Stimulated activated CD4-positive, alpha-beta T cell treated with anti-CD3 and anti-CD28 coated beads, Interleukin-1b, Interleukin-23, amount 100 ng/mL, for 48 hours (primary cell): ENCODE results near the gene UGT1A7.

Experiments used
- DNase-seq: peaks from one replicate; pipeline ENCODE4 v3.0.0-alpha.2; 2020

UGT1A7 gene

DNA sequence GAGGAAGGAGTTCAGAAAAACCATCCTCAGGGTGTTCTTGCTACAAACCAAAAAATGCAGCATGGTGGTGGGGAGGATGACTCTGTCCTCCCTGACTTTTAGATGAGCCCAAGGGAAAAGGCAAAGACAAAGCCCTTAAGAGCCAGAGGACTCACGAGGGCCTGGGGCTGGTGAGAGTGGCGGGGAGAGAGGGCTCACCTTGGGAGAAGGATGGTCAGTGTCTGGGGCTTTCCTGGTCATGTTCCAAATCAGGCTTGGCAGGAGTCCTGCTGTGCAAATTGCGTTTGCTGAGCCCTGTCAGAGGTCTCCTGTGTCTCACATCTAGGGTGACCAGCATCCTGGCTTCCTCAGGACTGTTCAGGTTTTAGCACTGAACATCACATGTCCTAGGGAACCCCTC, 83.1 kb downstream of the UGT1A7 start:
- DNase-seq, result no peak

DNA sequence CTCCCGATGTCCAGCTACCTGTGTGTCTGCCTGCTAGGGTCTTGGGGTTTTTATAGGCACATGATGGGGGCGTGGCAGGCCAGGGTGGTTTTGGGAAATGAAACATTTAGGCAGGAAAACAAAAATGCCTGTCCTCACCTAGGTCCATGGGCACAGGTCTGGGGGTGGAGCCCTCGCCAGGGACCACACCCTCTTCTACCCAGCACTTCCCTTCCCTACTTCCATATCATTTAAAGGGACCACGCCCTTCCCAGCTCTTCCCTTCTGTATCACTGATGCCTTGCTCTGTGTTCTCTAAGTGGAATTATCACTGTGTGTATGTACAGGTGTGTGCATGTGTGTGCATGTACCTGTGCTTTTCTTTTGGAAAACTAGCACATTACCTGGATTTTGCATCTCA, 84.7 kb downstream of the UGT1A7 start:
- DNase-seq, result no peak

DNA sequence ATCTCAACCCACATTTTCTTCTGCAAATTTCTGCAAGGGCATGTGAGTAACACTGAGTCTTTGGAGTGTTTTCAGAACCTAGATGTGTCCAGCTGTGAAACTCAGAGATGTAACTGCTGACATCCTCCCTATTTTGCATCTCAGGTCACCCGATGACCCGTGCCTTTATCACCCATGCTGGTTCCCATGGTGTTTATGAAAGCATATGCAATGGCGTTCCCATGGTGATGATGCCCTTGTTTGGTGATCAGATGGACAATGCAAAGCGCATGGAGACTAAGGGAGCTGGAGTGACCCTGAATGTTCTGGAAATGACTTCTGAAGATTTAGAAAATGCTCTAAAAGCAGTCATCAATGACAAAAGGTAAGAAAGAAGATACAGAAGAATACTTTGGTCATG, 86.4 kb downstream of the UGT1A7 start:
- DNase-seq, result no peak

DNA sequence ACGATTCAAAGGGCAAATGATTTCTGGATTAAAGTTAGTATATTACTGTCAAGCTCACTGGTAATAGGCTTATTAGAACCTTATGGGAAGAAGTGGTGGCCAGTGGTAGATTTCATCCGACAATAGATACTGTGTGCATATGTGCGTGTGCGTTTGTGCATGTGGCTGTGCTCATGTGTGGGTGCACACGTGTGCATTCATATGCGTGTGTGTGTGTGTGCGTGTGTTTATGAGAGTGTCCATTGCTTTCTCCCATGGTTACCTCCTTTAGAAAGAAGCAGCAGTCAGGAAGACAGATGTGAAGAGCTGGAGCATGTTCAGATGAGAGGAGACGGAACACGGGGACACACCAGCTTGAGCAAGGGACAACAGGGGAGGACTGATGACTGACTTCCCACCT, 87.6 kb downstream of the UGT1A7 start:
- no peak for DNase-seq

DNA sequence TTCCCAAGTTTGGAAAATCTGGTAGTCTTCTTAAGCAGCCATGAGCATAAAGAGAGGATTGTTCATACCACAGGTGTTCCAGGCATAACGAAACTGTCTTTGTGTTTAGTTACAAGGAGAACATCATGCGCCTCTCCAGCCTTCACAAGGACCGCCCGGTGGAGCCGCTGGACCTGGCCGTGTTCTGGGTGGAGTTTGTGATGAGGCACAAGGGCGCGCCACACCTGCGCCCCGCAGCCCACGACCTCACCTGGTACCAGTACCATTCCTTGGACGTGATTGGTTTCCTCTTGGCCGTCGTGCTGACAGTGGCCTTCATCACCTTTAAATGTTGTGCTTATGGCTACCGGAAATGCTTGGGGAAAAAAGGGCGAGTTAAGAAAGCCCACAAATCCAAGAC, 90.5 kb downstream of the UGT1A7 start:
- no peak for DNase-seq

DNA sequence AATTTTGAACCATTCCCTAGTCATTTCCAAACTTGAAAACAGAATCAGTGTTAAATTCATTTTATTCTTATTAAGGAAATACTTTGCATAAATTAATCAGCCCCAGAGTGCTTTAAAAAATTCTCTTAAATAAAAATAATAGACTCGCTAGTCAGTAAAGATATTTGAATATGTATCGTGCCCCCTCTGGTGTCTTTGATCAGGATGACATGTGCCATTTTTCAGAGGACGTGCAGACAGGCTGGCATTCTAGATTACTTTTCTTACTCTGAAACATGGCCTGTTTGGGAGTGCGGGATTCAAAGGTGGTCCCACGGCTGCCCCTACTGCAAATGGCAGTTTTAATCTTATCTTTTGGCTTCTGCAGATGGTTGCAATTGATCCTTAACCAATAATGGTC, 90.9 kb downstream of the UGT1A7 start:
- DNase-seq, result no peak

DNA sequence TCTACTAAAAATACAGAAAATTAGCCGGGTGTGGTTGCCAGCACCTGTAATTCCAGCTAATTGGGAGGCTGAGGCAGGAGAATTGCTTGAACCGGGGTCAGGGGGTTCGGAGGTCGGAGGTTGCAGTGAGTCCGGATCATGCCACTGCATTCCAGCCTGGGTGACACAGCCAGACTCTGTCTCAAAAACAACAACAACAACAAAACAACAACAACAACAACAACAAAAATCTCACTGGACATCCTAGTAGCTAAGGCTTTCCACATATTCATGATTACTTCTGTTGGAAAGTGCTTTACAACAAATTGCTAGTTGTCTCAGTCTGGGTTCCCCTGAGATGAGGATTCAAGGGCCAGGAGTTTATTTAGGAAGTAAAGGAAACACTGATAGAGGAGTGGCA, 92.2 kb downstream of the UGT1A7 start:
- DNase-seq, result no peak

DNA sequence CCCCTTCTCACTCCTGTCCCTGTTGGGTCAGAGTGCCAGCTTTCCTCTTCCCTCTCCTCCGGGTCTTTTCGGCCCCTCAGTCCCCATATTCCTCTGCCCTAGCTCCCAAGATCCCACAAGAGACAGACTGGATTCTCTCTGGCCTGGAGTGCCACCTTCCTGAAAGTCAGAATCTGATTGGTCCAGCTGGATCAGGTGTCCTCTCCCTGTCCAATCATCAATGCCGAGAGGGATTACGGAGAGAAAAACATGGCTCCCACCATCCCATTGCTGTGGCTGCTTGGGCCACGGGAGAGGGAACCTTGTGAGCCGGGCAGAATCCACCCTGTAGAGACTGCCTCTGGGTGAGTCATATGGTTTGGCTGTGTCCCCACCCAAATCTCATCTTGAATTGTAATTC, 93.7 kb downstream of the UGT1A7 start:
- no peak for DNase-seq

DNA sequence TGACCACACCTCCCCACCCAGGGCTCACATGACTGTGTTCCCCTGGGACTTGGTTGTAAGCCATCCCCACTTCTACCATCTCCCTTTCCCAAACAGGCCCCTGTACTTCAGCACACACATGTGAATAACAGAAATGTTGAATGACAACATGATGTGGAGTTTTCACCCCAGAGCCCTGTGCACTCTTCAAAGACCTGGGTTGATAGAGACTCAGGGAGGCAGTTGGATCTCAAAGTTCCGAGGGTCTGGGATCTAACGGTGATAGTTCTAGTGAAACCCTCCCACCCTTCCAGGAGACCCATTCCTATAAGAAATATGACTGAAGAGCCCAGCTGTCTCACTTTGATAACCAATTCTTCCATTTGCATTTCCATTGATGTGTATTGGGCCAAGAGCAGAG, 96.3 kb downstream of the UGT1A7 start, which contains the start of gene MROH2A:
TSS of gene MROH2A (plus strand) at position 301 of the 400 bp plus-strand sequence. CDS start 1,029 bp downstream, outside the sequence.
- DNase-seq, result no peak

DNA sequence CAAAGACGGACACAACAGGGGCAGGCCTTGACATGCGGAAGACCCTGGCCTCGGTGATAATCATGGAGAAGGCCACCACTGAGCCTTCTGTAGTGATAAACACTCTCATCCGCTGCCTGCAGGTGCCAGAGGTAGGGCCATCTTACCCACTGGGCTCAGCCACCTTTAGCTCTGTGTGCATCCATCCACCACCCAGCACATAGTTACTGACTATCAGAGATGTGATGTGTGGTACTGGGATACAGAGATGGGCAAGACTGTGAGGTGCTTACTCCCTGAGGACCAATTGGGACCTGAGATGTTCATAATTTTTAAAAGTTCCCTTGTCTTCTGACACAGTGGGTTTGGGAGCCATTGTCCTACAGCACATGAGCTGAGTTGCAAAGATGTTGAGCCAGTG, 98.0 kb downstream of the UGT1A7 start:
- DNase-seq, result no peak

DNA sequence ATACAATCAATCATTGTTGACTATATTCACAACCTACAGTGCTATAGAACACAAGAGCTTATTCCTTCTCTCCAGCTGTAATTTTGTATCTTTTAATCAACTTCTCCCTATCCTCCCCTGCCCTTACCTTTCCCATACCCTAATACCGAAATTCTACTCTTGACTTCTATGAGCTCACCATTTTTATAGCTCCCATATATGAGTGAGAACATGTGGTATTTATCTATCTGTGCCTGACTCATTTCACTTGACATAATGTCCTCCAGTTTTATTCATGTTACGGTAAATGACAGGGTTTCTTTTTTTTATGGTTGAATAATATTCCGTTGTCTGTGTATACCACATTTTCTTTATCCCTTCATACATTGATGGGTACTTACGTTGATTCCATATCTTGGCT, 99.1 kb downstream of the UGT1A7 start:
- DNase-seq, result no peak

DNA sequence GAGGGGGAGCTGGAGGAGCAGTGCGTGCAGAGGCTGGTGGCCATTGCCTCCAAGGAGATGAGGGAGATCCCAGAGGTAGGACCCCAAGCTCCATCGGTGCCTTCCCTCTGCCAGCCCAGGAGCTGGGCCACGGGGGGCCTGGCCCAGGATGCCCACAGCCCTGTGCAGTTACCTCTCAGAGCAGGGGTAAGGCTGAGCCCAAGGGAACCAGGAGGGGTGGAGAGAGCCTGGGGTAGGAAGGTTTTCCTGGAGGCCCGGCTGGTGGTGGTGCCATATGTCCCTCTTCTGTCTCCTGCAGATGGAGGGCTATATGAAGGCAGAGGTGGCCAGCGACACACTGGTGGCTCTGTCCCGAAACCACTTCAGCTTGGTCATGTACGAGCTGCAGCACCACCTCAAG, 107.9 kb downstream of the UGT1A7 start:
- no peak for DNase-seq

DNA sequence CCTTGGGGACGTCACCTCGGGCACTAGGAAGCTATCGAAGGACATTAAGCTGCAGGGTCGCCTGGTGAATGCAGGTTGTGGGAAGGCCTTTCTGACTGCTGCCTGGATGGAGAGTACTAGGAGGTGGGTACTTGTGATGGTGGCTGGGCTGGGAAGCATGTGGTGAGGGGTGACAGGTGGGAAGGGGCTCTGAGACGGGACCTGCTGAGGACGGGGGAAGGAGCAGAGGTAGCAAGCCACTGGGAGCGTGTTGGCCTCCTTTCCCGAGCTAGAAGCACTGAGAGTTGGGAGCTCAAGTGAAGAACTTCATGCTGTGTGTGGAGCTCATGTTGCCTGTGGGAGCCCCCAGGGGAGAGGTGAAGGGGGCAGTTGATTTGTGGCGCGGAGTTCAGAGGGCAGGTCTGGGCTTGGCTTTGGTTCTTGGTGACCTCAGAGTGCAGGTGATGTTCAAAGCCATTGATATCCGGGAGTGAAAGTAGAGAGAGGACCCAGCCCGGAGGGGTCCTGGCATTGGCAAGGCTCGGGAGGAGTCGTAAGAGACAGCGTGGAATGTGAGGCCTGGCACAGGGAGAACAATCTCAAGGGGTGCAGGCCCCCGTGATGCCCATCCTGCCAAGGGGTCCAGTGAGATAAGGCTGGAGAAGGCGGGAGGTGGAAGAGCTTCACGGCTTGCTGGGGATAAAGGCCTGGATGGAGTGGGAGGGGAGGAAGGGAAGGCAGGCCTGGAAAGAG, 109.6 kb downstream of the UGT1A7 start:
- DNase-seq, result no peak

DNA sequence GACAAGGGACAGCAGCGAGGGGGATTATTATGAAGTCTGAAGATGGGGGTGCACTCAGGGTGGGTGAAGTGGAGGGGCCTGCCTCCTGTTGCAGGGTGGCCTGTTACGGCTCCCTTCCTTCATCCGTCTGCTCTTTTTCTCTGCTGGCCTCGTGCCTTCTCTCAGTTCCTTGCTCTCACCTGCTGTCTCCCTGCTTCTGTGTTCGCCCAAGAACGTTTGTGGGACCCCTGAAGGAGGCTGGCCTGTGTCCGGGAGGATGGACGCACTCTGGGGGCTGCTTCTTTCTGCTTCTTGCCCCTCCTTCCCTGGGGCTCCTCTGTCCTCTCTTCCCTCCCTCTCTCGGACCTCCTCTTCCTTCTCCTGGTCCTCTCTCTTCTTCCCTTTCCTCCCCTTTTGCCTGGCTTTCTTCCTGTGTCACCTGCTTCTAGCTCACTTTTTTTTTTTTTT, 110.2 kb downstream of the UGT1A7 start:
- no peak for DNase-seq

DNA sequence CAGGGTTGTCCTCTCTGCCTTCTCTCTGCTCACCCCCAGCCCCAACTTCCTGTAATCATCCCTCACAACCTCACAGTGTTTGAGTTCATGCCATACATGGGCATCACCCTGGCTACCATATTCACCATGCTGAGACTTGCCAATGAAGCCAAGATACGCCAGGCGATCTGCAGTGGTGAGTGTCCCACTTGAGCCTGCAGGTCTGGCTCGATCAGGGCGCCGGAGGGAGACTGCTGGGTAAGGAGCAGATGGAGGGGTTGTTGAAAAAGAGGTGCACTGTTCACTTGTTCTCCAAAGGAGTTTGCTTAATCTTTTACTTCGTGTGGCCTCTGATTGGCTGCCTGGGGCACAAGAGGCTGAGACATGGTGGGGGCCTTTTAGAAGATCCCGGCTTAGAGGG, 111.0 kb downstream of the UGT1A7 start:
- DNase-seq, result no peak

DNA sequence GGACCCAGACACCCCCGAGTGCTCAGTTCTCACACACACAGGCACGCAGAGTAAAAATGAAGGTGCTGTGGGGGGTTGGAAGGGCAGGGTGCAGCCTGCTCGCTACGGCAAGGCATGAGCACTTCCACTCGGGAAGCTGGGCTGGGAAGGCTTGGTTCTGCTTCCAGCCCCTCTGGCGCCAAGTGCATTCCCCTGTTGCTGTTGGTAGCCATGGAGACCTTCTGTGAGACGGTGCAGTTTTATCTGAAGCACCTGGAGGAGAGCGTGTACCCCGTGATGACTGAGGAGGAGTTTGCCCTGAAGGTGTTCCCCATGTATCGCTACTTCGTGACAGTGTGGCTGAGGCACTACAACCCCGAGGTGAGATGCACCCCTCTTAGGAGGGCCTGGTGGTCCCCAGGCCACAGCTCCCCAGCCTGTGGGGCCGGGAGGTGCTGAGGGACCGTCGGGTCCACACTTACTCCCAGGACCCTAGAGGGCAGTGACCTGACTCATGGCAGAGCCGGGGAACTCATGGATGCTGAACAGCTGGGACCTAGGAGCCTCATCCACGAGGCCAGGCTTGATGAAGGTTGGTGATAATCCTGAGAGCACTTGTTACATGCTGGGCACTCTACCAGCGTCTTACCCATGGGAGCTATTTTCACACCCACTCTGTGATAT, 111.9 kb downstream of the UGT1A7 start:
- DNase-seq, result no peak

DNA sequence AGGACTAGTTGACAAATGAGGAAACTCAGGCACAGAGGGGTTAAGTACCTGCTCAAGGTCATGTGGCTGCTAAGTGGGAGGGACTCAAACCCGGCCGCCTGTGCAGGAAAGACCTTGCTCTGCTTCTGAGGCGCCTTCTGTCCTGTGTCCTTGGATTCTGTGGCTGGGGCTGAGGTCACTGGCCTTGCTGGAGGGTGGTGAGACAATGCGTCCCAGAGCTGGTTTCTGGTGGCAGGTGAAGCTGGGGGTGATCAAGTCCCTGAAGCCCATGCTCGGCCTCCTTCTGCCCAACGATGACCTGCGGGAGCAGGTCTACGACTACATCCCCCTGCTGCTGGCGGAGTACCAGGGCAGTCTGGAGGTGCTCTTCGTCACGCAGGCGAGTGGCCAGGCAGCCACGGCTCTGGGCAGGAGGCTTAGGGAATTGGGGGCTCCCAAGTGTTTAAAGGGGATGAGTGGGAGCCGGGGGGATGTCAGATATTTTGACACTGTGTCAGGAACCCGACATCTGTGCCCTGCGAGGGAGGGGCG, 112.5 kb downstream of the UGT1A7 start:
- no peak for DNase-seq

DNA sequence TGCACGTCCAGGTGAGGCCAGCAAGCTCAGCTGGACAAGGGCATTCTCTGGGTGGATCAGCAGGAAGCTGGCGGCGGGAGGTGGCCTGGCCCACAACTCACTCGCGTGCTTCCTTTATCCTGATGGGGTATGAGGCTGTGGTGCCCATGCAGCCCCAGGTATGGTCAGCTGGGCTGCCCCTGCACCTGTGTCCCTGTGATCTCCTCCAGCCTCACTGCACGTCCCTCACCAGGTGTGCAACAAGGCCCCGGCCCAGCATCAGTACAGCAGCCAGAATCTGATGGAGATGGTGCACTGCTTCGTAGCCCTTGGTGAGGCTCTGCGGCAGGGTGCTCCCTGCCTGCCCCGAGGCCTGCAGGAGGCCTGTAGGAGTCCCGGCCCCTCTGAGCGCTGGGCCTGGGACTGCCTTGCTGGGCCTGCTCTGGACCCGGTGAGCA, 114.1 kb downstream of the UGT1A7 start:
- no peak for DNase-seq

DNA sequence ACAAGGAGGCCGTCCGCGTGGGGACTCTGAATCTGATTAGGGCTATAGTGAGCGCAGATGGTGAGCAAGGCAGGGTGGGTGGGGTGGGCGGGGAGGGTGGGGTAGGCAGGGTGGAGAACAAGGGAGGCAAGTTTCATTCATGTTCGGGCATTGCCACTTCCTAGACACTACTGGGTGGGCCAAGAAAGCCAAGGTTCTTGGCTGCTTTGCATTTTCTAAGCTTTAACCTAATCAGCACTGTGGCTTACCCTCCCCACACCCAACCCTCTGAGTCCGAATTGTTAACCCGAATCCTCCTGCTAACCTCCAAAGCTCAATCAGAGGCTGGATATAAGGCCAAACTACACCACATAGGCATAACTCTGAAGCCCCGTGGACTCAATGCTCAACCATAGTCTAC, 114.6 kb downstream of the UGT1A7 start:
- no peak for DNase-seq

DNA sequence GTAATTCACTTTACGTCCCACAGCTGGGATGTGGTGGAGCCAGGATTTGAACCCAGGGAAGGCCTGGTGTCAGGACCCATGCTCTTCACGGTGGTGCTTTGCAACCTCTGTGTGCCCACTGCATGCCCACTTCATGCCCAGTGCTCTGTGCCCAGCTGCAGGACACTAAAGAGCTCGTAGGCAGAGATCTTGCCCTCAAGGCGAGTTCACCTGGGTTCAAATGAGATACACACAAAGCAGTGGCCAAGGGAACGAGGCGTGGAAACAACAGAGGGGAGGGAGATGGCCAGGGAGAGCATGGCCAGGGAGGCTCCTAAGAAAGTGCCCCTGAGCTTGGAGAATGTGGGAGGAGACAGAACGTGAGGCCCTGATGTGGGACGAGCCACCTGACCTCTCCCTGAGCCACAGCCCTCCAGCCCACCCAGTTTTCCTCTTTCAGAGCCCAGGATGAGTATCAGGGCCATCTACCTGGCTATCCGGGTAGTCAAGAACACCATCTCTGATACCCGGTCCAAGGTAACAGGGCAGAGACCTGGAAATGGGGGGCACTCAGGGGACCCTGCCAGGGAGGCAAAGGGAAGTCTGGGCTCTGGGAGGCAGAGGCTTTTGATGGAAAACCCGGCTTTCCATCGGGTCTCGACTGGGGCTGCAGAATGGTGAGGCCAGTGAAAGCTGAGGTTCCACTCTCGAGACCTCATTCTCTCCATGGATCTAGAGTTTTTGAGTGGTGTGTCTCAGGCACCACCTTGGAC, 116.8 kb downstream of the UGT1A7 start:
- no peak for DNase-seq

DNA sequence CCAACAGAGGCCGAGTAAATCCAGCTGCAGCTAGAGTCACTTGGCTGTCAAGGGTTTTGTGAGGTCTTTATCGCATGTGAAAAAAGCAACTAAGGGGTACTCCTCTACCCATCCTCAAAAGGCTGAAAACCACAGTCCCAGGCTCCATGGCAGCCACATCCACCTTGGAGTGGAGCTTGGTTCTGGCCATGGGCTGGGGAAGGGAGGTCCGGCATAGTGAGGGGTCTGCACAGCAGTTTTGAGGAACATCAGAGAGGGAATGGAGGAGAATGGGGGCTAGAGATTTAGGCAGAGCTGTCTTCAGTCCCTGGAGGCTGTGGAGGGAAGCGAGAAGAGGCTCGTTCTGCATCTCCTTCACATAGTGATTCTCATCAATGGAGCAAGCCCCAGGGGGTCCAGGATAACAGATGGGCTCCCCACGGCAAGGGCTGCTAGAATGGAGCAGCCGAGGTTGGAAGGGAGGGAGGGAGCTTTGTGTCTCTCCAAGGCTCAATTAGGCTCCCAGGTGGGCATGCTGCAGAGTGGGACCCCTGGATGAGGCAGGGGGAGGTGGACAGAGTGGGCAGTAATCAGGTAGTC, 117.5 kb downstream of the UGT1A7 start:
- no peak for DNase-seq

DNA sequence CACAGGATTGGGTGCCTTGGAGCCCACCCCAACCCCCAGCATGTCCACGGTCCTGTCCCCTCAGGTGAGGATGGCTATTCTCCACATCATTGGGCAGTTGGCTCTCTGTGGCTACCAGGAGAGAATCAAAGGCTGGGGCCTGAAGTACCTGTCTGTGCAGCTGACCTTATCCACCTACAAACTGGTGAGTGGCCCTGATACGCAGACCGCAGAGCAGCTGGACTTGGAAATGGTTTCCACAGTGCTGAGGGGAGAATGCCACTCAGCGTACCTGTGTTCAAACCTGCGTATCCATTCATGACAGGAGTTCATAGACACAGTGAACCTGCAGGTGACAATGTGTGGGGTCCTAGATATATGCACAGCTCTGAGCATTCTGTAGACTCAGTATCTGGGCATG, 118.0 kb downstream of the UGT1A7 start:
- no peak for DNase-seq

DNA sequence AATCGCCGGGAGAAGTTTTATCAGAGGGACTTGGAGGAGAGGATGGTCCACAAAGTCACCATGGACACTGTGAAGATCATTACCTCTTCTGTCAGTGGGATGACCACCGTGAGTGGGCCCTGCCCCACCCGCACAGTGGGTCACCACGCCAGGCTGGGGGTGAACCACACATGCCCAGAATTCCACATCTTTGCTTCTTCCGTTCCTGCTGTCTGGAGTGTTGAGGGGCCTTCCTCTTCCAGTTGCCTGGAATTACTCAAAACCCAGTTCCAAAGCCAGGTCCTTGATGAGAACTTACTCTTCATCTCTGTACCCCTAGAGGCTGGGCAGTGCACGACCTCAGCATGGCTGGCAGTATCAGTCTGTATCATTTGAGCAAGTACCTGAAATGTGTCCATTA, 118.5 kb downstream of the UGT1A7 start:
- DNase-seq, result no peak
